Type B pancreatic cell (in vitro differentiated cells): ENCODE results near the gene RNF43. TPM values are rescaled to one million over a fixed set of nuclear protein-coding genes. Genes with fewer than 3 reads are reported as not detected.

Experiments
- DNase-seq: peaks from one replicate; pipeline ENCODE4 v3.0.0; 2021; ENCODE audit warnings: mixed read lengths; ENCODE audit not compliant: unreplicated experiment; ENCODE audit errors: extremely low spot score
- H3K27ac Mint-ChIP-seq: 2 replicates; pipeline ENCODE4 v1.8.0; 2021; ENCODE audit warnings: mild to moderate bottlenecking, mixed read lengths
- H3K27me3 Mint-ChIP-seq: 2 replicates; pipeline ENCODE4 v1.8.0; 2021; ENCODE audit warnings: mixed read lengths
- H3K36me3 Mint-ChIP-seq: 2 replicates; pipeline ENCODE4 v1.8.0; 2021; ENCODE audit warnings: mixed read lengths
- H3K4me1 Mint-ChIP-seq: one replicate; pipeline ENCODE4 v1.8.0; 2021; ENCODE audit warnings: mixed read lengths; ENCODE audit not compliant: unreplicated experiment
- H3K4me3 Mint-ChIP-seq: 2 replicates; pipeline ENCODE4 v1.8.0; 2021; ENCODE audit warnings: mild to moderate bottlenecking, mixed read lengths
- H3K9me3 Mint-ChIP-seq: 2 replicates; pipeline ENCODE4 v1.8.0; 2021; ENCODE audit warnings: mixed read lengths
- CTCF ChIP-seq: fragments of 200-600 bp; sonication (generic); conservative IDR thresholded peaks from 2 replicates; pipeline ENCODE4 v1.5.0; 2021; ENCODE audit warnings: antibody characterized with exemption, mild to moderate bottlenecking
- total RNA-seq: library from RNA; stranded (reverse); gene quantifications from 2 replicates; pipeline ENCODE4 v1.2.1, GENCODE V29; 2021; ENCODE audit warnings: low replicate concordance

Gene RNF43
- total RNA-seq, 1 donor from 2014 or later = 14.0 TPM

GRCh38 chr17:58436805-58437239 is 19.5 kb upstream of the RNF43 start:
- Mint-ChIP-seq H3K4me1 (no peaks in the 10 kb centered on the region), H3K27ac (no peak overlapping the region), H3K36me3 (no peaks in the 10 kb centered on the region), H3K27me3 (peaks cover 37% of the 10 kb centered on the region), H3K9me3 (no peaks in the 10 kb centered on the region), H3K4me3 (no peak overlapping the region)
- no peak for TF ChIP-seq CTCF
- no peak for DNase-seq

- peaks cover 35% of the 10 kb centered on the region for H3K27me3 Mint-ChIP-seq
- H3K4me3 Mint-ChIP-seq = no peak overlapping the region
- no peaks in the 10 kb centered on the region for H3K4me1 Mint-ChIP-seq
- H3K27ac Mint-ChIP-seq = no peak overlapping the region
- H3K36me3 Mint-ChIP-seq = no peaks in the 10 kb centered on the region
- DNase-seq = no peak
- no peaks in the 10 kb centered on the region for H3K9me3 Mint-ChIP-seq
- no peak for TF ChIP-seq CTCF
Observed at GRCh38 chr17:58436245-58436644, 18.9 kb upstream of the RNF43 start.

- no peak overlapping the region for H3K27ac Mint-ChIP-seq
- H3K4me1 Mint-ChIP-seq = no peaks in the 10 kb centered on the region
- H3K4me3 Mint-ChIP-seq = no peak overlapping the region
- no peaks in the 10 kb centered on the region for H3K36me3 Mint-ChIP-seq
- TF ChIP-seq CTCF = peak; percentile 30
- peaks cover 32% of the 10 kb centered on the region for H3K27me3 Mint-ChIP-seq
- H3K9me3 Mint-ChIP-seq = no peaks in the 10 kb centered on the region
- DNase-seq = no peak
Observed at GRCh38 chr17:58432806-58433573, 15.7 kb upstream of the RNF43 start.

- Mint-ChIP-seq H3K36me3 (no peaks in the 10 kb centered on the region), H3K27ac (no peak overlapping the region), H3K27me3 (peaks cover 20% of the 10 kb centered on the region), H3K4me1 (no peaks in the 10 kb centered on the region), H3K4me3 (no peak overlapping the region), H3K9me3 (no peaks in the 10 kb centered on the region)
- no peak for DNase-seq
- TF ChIP-seq CTCF = no peak
Observed at GRCh38 chr17:58427807-58428206, 10.5 kb upstream of the RNF43 start.

- no peak for TF ChIP-seq CTCF
- Mint-ChIP-seq H3K4me1 (peaks cover 5% of the 10 kb centered on the region), H3K27me3 (peaks cover 19% of the 10 kb centered on the region), H3K36me3 (no peaks in the 10 kb centered on the region), H3K4me3 (no peak overlapping the region), H3K27ac (no peak overlapping the region), H3K9me3 (no peaks in the 10 kb centered on the region)
- no peak for DNase-seq
Observed at GRCh38 chr17:58421711-58422110, 4.4 kb upstream of the RNF43 start.
